Stimulated activated effector memory CD8-positive, alpha-beta T cell treated with anti-CD3 and anti-CD28 coated beads, Interleukin-12 subunit alpha, Interleukin-12 subunit beta, amount 100 ng/mL, for 72 hours (primary cell): Measurements from ENCODE around the gene SMARCD1.

Experiments
- ATAC-seq: fragments of 150-1000 bp; cut with Tn5 transposase; 2 replicates; pipeline ENCODE4 v1.10.0; 2021
- DNase-seq, 2 donors: peaks; one replicate each; pipeline ENCODE4 v3.0.0; 2021 to 2022; ENCODE audit warnings: low spot score in 2 of 2
- H3K27ac Mint-ChIP-seq: one replicate; pipeline ENCODE4 v1.8.0; 2022; ENCODE audit warnings: mild to moderate bottlenecking, mixed read lengths
- H3K36me3 Mint-ChIP-seq: one replicate; pipeline ENCODE4 v1.8.0; 2022; ENCODE audit warnings: mild to moderate bottlenecking, mixed read lengths
- H3K4me1 Mint-ChIP-seq: one replicate; pipeline ENCODE4 v1.8.0; 2022; ENCODE audit warnings: mixed read lengths
- H3K4me3 Mint-ChIP-seq: one replicate; pipeline ENCODE4 v1.8.0; 2022; ENCODE audit warnings: mild to moderate bottlenecking, mixed read lengths
- H3K9me3 Mint-ChIP-seq: one replicate; pipeline ENCODE4 v1.8.0; 2022; ENCODE audit warnings: mixed read lengths

Gene SMARCD1

DNA sequence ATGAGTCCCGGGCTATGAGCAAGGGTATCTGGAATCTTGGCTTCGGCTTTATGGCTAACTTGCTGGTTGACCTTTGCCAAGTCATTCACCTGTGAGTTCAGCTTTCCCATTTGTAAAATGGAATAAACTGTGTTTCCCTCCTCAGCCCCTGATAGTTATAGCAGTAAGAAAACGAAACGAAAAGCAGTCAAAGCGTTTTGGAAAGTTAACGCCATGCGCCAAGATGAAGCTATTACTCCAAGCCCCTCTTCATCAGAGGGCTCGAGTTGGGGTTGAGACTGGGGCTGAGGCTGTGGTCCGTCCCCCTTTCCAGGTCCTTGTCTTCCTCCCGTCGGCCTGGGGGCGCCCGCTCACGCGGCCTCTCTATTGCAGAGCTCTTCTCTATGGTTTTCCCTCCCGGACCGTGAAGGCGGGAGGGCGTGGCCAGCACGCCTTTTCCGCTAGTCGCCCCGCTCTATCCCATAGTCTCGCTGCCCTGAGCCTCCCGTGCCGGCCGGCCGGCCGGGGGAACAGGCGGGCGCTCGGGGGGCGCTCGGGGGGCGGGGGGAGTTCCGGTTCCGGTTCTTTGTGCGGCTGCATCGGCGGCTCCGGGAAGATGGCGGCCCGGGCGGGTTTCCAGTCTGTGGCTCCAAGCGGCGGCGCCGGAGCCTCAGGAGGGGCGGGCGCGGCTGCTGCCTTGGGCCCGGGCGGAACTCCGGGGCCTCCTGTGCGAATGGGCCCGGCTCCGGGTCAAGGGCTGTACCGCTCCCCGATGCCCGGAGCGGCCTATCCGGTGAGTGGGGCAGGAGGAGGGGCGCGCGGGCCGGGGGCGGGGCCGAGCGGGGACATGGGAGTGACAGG, at the start of gene SMARCD1:
Gene SMARCD1, plus strand, starts transcription at position 568 of the 840 bp plus-strand sequence. Its CDS starts 28 bp downstream, at position 596.
- H3K36me3 Mint-ChIP-seq, result peaks cover 35% of the 10 kb centered on the region
- ATAC-seq, result peak; percentile 95
- peaks cover 41% of the 10 kb centered on the region for H3K4me1 Mint-ChIP-seq
- peak within 1 kb of the TSS; percentile 94 for H3K27ac Mint-ChIP-seq
- DNase-seq, result peak; percentile 63 to 88
- H3K9me3 Mint-ChIP-seq, result no peaks in the 10 kb centered on the region
- peak within 1 kb of the TSS; percentile 86 for H3K4me3 Mint-ChIP-seq

DNA sequence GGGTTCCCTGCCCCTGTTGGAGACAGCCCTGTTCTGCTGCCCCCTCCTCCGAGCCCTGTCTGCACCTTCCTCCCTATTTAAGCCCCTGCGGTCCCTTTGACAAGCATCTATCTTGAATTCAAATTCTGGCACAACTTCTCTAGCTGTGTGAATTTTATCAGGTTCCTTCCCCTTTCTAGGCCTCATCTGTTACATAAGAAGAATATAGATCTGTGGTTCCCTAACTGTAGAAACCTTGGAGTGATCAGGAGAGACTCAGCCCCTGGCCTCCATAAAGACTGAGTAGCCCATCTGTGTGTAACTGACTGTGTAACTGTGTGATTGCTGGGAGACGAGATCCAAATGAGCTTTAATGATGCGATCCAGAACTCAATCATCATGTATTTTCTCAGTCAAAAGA, 46.8 kb upstream of the SMARCD1 start:
- Mint-ChIP-seq H3K36me3 (peaks cover 6% of the 10 kb centered on the region), H3K4me1 (peaks cover 11% of the 10 kb centered on the region), H3K4me3 (no peak overlapping the region), H3K9me3 (no peaks in the 10 kb centered on the region), H3K27ac (no peak overlapping the region)
- DNase-seq, result no peak
- no peak for ATAC-seq

DNA sequence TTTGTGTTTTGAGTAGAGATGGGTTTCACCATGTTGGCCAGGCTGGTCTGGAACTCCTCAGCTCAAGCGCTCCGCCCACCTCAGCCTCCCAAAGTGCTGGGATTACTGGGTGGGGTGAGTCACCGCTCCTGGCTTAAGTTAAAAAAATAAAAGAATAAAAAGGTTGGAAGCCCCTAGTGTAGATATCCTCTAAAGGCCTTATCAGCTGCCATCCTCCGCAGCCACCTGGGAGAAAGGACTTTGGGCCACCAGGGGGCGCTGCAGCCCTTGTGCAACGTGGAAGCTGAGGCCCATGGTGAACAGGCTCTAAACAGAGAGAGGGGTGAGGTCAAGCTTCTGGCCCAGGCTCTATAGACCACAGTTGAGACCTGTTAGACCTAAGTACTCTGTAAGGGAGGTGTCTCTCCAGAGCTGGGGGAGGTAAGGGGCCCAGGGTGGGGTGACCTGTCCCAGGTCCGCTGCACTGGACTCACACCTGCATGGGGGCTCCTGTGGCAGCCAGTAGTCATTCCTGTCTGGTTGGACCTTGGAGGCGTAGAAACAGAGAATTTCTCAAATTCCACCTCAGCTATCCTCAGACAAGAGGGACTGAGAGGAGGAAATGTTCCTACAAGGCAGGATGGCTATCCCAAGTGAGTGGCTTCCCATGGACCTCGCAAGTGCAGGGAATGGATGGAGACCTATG, 45.8 kb upstream of the SMARCD1 start:
- H3K4me1 Mint-ChIP-seq, result peaks cover 17% of the 10 kb centered on the region
- DNase-seq, result peak; percentile 90 to 95
- H3K9me3 Mint-ChIP-seq, result no peaks in the 10 kb centered on the region
- H3K36me3 Mint-ChIP-seq, result peaks cover 6% of the 10 kb centered on the region
- ATAC-seq, result peak; percentile 79
- H3K27ac Mint-ChIP-seq, result no peak overlapping the region
- no peak overlapping the region for H3K4me3 Mint-ChIP-seq

DNA sequence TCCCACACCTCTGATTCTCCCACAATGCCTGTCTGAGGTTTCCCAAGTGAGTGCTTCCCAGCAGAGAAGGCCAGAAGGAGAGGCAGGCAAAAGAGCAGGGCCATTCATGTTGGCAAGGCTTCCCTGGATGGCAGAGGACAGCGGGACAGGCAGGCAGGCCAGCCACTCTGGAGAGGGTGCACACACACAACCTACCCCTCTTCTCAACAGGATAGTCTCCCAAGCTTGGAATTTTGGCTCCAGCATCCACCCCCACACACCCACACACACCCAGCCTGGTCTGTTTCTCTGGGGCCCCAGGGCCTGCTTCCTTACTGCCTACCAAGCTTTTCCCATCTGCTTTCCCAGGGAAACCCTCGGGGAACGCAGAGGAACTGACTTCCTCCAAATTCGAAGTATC, 44.5 kb upstream of the SMARCD1 start:
- DNase-seq, result no peak
- no peak overlapping the region for H3K27ac Mint-ChIP-seq
- ATAC-seq, result no peak
- H3K4me3 Mint-ChIP-seq, result no peak overlapping the region
- H3K36me3 Mint-ChIP-seq, result peaks cover 6% of the 10 kb centered on the region
- H3K9me3 Mint-ChIP-seq, result no peaks in the 10 kb centered on the region
- peaks cover 17% of the 10 kb centered on the region for H3K4me1 Mint-ChIP-seq

DNA sequence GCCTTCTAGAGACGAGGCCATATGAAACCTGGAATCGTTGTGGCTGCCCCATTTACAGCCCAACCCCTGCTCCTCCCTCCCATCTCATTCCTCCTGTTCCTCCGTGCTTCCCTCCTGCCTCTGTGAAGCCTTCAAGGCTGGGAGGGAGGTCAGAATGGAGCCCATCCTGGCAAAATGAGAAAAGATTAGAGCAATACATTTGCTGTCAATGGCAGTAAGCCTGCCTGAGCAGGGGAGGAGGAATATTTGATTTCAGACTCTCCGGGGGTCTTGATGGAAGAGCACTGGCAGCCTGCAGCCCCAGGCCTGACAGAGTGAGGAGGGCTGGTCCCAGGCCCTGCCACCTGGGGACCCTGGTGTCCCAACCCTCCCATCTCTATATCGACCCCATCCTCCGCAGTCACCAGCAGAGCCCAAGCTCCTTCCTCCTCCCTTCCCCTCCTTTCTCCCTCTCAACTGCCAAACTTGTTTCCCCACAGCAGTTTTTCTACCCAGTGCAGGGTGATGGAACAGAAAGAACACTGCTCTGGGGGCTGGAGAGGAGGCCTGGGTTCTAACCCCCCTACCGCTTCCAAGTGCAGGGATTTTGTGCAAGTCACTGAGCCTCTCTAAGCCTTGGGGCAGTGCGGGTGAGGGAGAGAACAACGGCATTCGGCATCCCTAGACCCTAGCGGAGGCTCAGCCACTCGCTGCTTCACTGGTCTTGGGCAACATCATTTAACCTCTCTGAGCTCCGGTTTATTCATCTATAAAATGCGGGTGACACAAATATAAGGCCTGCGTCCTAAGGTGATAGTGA, 43.9 kb upstream of the SMARCD1 start:
- ATAC-seq (no peak), DNase-seq (no peak)
- no peaks in the 10 kb centered on the region for H3K9me3 Mint-ChIP-seq
- H3K4me3 Mint-ChIP-seq, result no peak overlapping the region
- peaks cover 6% of the 10 kb centered on the region for H3K36me3 Mint-ChIP-seq
- peaks cover 17% of the 10 kb centered on the region for H3K4me1 Mint-ChIP-seq
- H3K27ac Mint-ChIP-seq, result no peak overlapping the region

DNA sequence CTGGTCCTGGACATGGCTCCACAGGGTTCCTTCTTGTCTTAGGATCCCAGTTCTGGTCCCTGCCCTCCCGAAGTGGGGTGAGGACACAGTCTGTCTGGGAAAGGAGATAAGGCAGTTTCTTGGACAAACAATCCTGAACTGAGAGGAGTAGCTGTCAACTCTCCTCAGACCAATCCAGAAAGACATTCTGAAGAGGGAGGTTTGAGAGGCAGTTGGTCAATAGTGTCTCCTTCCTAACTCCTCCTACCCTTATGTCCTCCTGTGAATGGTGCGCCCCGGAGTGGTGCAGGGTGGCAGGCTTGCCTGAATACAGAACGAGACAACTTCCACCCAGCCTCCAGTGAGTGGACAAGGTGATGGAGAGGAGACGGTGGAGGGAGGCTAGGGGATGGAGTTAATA, 43.2 kb upstream of the SMARCD1 start:
- no peak for ATAC-seq
- Mint-ChIP-seq H3K4me1 (peaks cover 17% of the 10 kb centered on the region), H3K9me3 (no peaks in the 10 kb centered on the region), H3K27ac (no peak overlapping the region), H3K4me3 (no peak overlapping the region), H3K36me3 (peaks cover 6% of the 10 kb centered on the region)
- DNase-seq, result no peak

DNA sequence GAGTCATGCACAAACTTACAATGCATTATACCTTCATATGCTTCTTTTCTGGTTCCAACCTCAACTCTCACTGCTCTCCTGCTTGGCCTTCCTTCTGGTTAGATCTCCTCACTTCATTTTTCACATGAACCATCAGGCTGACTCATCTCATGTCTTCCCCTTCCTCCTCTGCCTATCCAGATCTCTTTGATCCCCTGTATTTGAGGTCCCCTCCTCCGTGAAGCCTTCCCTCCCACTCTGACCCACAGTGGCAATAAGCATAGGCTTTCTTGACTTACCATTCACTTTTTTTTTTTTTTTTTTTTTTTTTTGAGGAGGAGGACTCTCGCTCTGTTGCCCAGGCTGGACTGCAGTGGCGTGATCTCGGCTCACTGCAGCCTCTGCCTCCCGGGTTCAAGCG, 42.4 kb upstream of the SMARCD1 start:
- Mint-ChIP-seq H3K4me3 (no peak overlapping the region), H3K27ac (no peak overlapping the region)

DNA sequence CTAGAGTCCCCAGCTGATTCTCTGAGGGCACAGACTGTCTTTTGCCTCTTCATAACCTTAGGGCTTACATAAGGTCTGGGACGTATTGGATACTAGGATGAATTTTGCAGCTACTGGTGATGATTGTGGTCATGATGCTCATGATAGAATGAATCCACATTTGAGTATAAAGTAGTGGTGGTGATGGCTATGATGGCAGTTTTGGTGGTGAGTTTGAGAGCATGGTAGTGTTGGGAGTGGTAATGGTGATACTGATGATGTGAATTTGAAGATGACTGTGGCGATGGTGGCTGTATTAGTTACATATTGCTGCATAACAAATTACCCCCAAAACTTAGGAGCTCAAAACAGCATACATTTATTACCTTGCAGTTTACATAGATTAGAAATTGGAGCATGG, 41.8 kb upstream of the SMARCD1 start:
- peaks cover 6% of the 10 kb centered on the region for H3K36me3 Mint-ChIP-seq
- no peak overlapping the region for H3K4me3 Mint-ChIP-seq
- ATAC-seq (peak; percentile 32), DNase-seq (no peak)
- peaks cover 17% of the 10 kb centered on the region for H3K4me1 Mint-ChIP-seq
- no peaks in the 10 kb centered on the region for H3K9me3 Mint-ChIP-seq
- H3K27ac Mint-ChIP-seq, result no peak overlapping the region

More for the DNA sequence above, 42.4 kb upstream of the SMARCD1 start:
- ATAC-seq (peak; percentile 11), DNase-seq (no peak)
- Mint-ChIP-seq H3K4me1 (peaks cover 17% of the 10 kb centered on the region), H3K36me3 (peaks cover 6% of the 10 kb centered on the region), H3K9me3 (no peaks in the 10 kb centered on the region)

DNA sequence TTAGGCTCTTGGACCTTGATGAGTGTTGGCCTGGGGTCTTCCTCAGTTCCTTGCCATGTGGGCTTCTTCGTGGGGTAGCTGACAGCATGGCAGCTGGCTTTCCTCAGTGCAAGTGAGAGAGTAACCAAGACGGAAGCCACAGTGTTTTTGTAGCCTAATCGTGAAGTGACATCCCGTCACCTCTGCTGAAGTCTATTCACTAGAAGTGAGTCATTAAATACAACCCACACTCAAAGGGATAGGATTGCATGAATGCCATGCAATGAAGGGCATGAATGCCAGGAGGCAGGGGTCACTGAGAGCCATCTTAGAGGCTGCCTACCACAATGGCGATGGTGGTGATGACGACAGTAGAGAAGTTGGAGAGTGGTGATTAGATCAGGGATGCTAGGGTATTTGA, 41.3 kb upstream of the SMARCD1 start:
- Mint-ChIP-seq H3K36me3 (peaks cover 6% of the 10 kb centered on the region), H3K4me1 (peaks cover 17% of the 10 kb centered on the region), H3K9me3 (no peaks in the 10 kb centered on the region), H3K27ac (no peak overlapping the region), H3K4me3 (no peak overlapping the region)
- ATAC-seq (peak; percentile 31), DNase-seq (no peak)

DNA sequence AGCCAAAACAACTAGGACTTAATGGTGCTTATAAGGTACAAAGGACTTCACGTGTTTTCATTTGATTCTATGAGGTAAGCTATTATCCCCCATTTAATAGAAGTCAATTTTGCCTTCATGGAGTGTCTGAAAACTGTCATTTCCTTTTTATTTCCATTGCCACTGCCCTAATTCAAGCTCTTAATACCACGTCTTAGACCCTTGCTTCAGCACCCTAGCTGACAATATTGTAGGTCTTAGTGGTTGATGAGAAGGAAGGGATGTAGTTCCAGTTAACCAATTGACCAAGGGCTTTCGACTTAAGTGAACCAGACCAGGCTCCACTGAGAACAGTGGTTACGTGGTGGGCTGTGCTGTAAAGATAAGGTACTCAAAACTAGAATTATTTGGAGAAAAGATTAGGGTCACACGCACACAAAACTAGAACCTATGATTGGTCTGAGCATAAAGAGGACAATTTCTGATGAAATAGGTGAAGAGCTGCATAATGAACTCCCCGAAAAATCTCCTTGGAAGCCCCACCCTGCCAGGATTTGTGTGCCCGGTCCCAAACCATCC, 37.4 kb upstream of the SMARCD1 start:
- no peaks in the 10 kb centered on the region for H3K36me3 Mint-ChIP-seq
- peaks cover 7% of the 10 kb centered on the region for H3K4me1 Mint-ChIP-seq
- ATAC-seq, result no peak
- DNase-seq, result no peak
- H3K27ac Mint-ChIP-seq, result no peak overlapping the region
- H3K4me3 Mint-ChIP-seq, result no peak overlapping the region
- H3K9me3 Mint-ChIP-seq, result no peaks in the 10 kb centered on the region

DNA sequence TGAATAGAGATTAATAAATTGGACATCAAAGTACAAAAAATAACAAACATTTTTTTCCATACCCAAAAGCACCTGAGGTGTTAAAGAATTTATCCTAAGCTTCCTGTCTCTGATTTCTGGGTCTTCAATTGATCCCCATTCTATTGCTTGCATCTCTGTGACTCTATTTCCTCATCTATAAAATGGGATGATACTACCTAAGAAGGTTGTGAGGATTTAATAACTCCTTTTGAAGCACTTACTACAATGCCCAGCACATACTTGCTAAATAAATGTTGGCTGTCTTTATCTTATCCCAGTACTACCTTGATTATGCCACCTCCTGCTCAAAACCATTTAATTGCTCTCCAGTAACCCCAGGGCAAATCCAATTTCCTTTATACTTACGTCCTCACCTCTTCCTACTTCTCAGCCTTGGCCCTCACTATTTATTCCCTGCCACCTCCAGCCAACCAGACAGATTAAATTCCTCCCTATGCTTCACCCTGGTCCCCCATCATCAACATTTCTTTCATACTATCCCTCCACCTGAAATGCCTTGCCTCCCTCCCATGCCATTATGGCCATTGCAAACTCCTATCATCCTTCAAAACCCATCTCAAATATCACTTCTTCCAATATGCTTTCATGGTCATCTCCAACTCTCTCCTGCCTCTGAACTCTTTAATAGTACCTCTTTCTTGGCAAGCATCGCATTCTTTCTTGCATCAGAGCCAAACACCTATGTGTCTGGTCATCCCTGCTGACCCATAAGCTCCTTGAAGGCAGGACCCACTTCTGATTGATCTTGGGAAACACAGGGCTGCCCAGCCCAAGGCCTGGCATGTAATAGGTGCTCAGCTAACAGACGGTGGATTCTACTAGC, 35.7 kb upstream of the SMARCD1 start:
- H3K27ac Mint-ChIP-seq, result no peak overlapping the region
- no peaks in the 10 kb centered on the region for H3K4me1 Mint-ChIP-seq

DNA sequence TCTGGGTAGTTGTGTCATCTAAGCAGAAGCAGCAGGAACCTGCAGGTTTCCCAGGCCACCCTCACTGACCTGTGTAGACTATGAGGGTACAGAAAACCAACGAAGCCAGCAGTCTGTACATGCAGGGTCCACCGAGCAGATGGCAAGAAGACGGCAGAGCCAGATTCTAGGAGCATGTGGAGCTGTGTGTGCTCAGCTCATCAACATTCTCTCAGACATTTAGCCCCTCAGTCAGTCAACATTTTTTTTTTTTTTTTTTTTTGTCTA, 35.1 kb upstream of the SMARCD1 start:
- DNase-seq, result no peak
- Mint-ChIP-seq H3K27ac (no peak overlapping the region), H3K4me1 (no peaks in the 10 kb centered on the region), H3K36me3 (no peaks in the 10 kb centered on the region), H3K4me3 (no peak overlapping the region), H3K9me3 (no peaks in the 10 kb centered on the region)
- no peak for ATAC-seq

More for the DNA sequence above, 35.7 kb upstream of the SMARCD1 start:
- DNase-seq (no peak), ATAC-seq (no peak)
- no peaks in the 10 kb centered on the region for H3K9me3 Mint-ChIP-seq
- no peak overlapping the region for H3K4me3 Mint-ChIP-seq
- H3K36me3 Mint-ChIP-seq, result no peaks in the 10 kb centered on the region

DNA sequence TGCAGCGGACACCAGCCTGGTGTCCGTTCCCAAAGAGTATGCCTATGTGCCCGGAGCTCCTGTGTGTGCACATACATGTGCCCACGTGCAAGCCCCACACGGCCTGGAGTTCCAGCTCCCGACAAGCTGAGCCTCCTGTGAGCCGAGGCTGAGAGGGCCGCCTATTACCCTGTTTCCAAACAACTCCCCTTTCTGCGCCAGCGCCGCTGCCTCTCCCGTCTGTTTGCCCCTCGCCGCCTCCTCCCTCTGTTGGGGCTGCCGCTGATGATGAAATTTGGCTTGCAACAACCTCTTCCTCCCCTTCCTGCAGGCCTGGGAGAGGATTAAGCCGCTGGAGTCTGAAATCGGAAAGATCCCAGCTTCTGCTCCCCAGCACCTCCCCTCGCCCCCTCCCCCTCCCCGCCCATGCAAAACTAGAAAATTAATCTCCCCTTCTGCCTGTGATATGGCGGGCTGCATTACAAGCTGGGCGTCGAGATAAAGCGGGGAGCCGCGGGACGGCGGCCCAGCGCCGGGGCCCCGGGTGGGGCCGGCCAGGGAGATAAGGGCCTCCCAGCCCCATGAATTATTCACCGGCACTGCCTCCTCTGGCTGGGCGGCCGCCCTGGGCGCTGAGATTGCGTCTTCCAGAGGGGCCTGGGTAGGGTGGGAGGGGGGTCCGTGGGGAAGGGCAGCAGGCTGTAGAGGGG, 34.6 kb upstream of the SMARCD1 start:
- DNase-seq (no peak), ATAC-seq (no peak)
- no peaks in the 10 kb centered on the region for H3K9me3 Mint-ChIP-seq
- no peak overlapping the region for H3K4me3 Mint-ChIP-seq
- H3K27ac Mint-ChIP-seq, result no peak overlapping the region
- no peaks in the 10 kb centered on the region for H3K36me3 Mint-ChIP-seq
- peaks cover 1% of the 10 kb centered on the region for H3K4me1 Mint-ChIP-seq

DNA sequence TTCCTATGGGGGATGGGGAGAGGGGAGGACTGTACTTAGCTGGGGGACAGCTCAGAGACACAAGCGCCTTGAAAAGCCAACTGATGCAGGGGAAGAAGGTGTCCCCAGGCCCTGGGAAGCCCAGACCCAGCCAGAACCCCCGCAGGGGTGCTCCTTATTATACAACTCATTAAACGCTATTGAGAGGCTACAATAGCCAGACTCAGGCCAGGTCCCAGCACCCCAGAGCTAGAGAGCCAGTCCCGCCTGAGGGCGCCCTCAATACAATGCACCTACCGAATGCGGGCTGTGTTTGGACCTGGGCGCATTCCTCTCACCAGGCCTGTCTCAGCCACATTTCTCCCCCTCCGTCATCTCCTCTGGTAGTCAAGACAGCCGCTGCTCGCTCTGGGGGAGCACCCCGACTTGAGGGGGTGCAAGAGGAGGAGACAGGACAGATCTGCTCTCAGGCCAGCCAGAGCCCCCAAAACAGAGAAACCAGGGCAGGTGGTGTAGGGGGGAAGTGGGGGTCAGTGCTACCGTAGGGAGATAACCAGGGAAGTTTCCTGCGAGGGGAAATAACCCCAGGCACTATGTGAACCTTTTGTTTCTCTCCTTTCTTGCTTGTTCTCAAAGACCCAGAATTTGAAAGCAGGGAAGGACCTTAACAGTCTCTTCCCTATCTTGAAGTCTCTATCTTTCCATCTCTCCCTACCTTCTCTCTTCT, 33.9 kb upstream of the SMARCD1 start:
- Mint-ChIP-seq H3K27ac (no peak overlapping the region), H3K4me3 (no peak overlapping the region), H3K4me1 (peaks cover 8% of the 10 kb centered on the region), H3K36me3 (no peaks in the 10 kb centered on the region), H3K9me3 (no peaks in the 10 kb centered on the region)
- no peak for ATAC-seq
- DNase-seq, result no peak
